Loucy (cell line): ENCODE results near the gene FAR1.

Experiments
- H2AFZ ChIP-seq: fragments of 200-600 bp; sonication (generic); 2 replicates; pipeline ENCODE4 v1.6.0; 2016; ENCODE audit warnings: antibody characterized with exemption, mild to moderate bottlenecking, low read length, moderate library complexity
- H3F3A ChIP-seq: fragments of 200-600 bp; 2 replicates; pipeline ENCODE4 v1.6.0; 2016; ENCODE audit warnings: antibody characterized with exemption, low read depth, mild to moderate bottlenecking
- H3K27me3 ChIP-seq: fragments of 200-600 bp; sonication (generic); 2 replicates; pipeline ENCODE4 v1.6.1; 2014; ENCODE audit warnings: low read length, mild to moderate bottlenecking; ENCODE audit not compliant: insufficient read depth, poor library complexity, severe bottlenecking
- H3K36me3 ChIP-seq: fragments of 200-600 bp; sonication (generic); 2 replicates; pipeline ENCODE4 v1.6.1; 2016; ENCODE audit warnings: low read length; ENCODE audit not compliant: insufficient read depth
- H3K4me1 ChIP-seq: fragments of 200-600 bp; sonication (generic); 2 replicates; pipeline ENCODE4 v1.5.1; 2014; ENCODE audit warnings: low read length, mild to moderate bottlenecking; ENCODE audit not compliant: insufficient read depth, poor library complexity, severe bottlenecking
- H3K4me2 ChIP-seq: fragments of 200-600 bp; sonication (generic); 2 replicates; pipeline ENCODE4 v1.6.0; 2014; ENCODE audit warnings: antibody characterized with exemption, low read length, low read depth, mild to moderate bottlenecking; ENCODE audit not compliant: poor library complexity, severe bottlenecking
- H3K4me3 ChIP-seq: fragments of 200-600 bp; sonication (generic); 2 replicates; pipeline ENCODE4 v1.5.1; 2014; ENCODE audit warnings: low read length, mild to moderate bottlenecking, mixed read lengths; ENCODE audit not compliant: poor library complexity, severe bottlenecking
- H3K79me2 ChIP-seq: fragments of 200-600 bp; sonication (generic); 2 replicates; pipeline ENCODE4 v1.6.1; 2014; ENCODE audit warnings: low read length; ENCODE audit not compliant: insufficient read depth
- H3K9ac ChIP-seq: fragments of 200-600 bp; sonication (generic); 2 replicates; pipeline ENCODE4 v1.6.0; 2014; ENCODE audit warnings: mild to moderate bottlenecking, low read depth, low read length, moderate library complexity; ENCODE audit not compliant: poor library complexity, severe bottlenecking
- H3K9me2 ChIP-seq: fragments of 200-600 bp; sonication (generic); replicated peaks from 2 replicates; pipeline ENCODE4 v1.6.1; 2016; ENCODE audit warnings: low read depth, low read length, mixed read lengths
- H3K9me3 ChIP-seq: fragments of 200-600 bp; sonication (generic); 2 replicates; pipeline ENCODE4 v1.6.1; 2014; ENCODE audit warnings: mild to moderate bottlenecking, antibody characterized with exemption, low read length, low read depth; ENCODE audit not compliant: insufficient read depth
- H4K20me1 ChIP-seq: fragments of 200-600 bp; sonication (generic); 2 replicates; pipeline ENCODE4 v1.6.0; 2014; ENCODE audit warnings: antibody characterized with exemption, low read length, mild to moderate bottlenecking; ENCODE audit not compliant: insufficient read depth, poor library complexity, severe bottlenecking
- EZH2phosphoT487 ChIP-seq: fragments of 200-600 bp; IDR thresholded peaks from 2 replicates; pipeline ENCODE4 v1.6.1; 2018; ENCODE audit warnings: antibody characterized with exemption, mild to moderate bottlenecking, moderate library complexity, borderline replicate concordance
- TF ChIP-seq, protein P1 (sequence below): fragments of 200-600 bp; sonication (generic); conservative IDR thresholded peaks from 2 replicates; pipeline ENCODE4 v1.5.1; 2014; ENCODE audit warnings: mild to moderate bottlenecking, antibody characterized with exemption, low read length

FAR1 gene

DNA sequence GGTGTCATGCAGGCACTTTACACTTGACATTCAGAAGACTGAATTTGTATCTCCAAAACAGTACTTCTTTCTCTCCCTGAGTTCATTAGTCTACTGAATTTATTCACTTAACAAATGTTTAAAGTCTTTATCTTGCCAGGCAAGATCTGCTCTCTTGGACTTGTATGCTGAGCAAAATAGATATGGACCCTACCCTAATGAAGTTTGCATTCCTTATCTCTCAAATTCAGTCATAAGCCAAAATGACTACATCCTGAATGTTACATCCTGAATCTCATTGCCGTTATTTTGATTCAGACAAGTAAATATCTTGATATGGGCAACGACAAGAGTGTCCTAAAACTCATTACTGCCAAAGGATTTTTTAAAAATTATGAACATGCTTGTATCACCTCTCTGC lies 29.7 kb downstream of the FAR1 start:
- H3K4me3 ChIP-seq, result no peak overlapping the region
- no peaks in the 10 kb centered on the region for H3K27me3 ChIP-seq
- TF ChIP-seq, protein P1, sequence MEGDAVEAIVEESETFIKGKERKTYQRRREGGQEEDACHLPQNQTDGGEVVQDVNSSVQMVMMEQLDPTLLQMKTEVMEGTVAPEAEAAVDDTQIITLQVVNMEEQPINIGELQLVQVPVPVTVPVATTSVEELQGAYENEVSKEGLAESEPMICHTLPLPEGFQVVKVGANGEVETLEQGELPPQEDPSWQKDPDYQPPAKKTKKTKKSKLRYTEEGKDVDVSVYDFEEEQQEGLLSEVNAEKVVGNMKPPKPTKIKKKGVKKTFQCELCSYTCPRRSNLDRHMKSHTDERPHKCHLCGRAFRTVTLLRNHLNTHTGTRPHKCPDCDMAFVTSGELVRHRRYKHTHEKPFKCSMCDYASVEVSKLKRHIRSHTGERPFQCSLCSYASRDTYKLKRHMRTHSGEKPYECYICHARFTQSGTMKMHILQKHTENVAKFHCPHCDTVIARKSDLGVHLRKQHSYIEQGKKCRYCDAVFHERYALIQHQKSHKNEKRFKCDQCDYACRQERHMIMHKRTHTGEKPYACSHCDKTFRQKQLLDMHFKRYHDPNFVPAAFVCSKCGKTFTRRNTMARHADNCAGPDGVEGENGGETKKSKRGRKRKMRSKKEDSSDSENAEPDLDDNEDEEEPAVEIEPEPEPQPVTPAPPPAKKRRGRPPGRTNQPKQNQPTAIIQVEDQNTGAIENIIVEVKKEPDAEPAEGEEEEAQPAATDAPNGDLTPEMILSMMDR, result no peak
- no peak for TF ChIP-seq EZH2phosphoT487
- no peak overlapping the region for H3K4me2 ChIP-seq
- H3K36me3 ChIP-seq, result peaks cover 70% of the 10 kb centered on the region
- no peaks in the 10 kb centered on the region for H3K4me1 ChIP-seq
- H3F3A ChIP-seq, result no peaks in the 10 kb centered on the region
- peaks cover 12% of the 10 kb centered on the region for H4K20me1 ChIP-seq
- no peaks in the 10 kb centered on the region for H3K9me2 ChIP-seq
- no peak overlapping the region for H2AFZ ChIP-seq
- peaks cover 24% of the 10 kb centered on the region for H3K79me2 ChIP-seq
- no peak overlapping the region for H3K9ac ChIP-seq
- H3K9me3 ChIP-seq, result no peaks in the 10 kb centered on the region

DNA sequence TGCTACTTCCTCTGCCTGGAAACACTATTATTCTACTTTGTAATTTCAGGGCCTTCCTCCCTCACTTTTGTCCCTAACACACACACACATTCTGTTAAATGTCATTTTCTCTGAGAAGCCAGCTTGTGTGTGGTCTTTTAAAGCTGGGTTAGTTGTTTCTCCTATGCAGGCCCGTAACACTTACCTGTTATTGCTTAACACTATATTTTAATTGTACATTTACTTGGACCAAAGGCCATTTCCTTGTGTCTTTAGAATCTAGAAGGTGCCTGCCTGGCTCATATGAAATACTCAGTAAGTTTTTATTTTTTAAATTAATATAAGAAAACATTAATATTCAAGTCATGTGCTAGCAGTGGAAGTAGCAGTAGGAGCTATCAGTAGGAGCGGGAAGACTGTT lies 30.6 kb downstream of the FAR1 start:
- Histone ChIP-seq H3K4me2 (no peak overlapping the region), H3K9me2 (no peaks in the 10 kb centered on the region), H3K27me3 (no peaks in the 10 kb centered on the region), H3K9ac (no peak overlapping the region), H3K4me1 (no peaks in the 10 kb centered on the region), H3K79me2 (peaks cover 15% of the 10 kb centered on the region), H4K20me1 (peaks cover 5% of the 10 kb centered on the region), H2AFZ (no peak overlapping the region), H3K4me3 (no peak overlapping the region), H3F3A (no peaks in the 10 kb centered on the region), H3K9me3 (no peaks in the 10 kb centered on the region), H3K36me3 (peaks cover 78% of the 10 kb centered on the region)
- TF ChIP-seq EZH2phosphoT487, result no peak
- TF ChIP-seq, protein P1, result no peak

DNA sequence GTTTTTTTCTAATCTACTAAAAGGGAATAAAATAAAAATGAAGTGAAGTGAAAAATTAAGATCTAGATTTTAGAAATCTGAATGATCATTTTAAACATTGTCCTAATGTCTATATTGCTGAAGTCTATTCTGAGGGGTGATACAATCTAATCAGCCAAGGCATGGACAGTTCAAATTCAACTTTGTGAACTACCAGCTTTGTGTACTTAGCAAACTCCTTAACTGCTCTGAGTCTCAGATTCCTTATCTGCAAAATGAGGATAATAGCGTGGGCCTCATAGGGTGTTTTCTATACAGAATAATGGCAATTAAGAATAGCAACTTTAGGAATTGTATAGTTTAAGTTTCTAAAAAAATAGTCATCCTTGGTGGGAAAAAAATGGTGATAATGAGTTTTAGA lies 31.4 kb downstream of the FAR1 start:
- no peaks in the 10 kb centered on the region for H4K20me1 ChIP-seq
- peaks cover 8% of the 10 kb centered on the region for H3K79me2 ChIP-seq
- no peak overlapping the region for H3K4me2 ChIP-seq
- no peaks in the 10 kb centered on the region for H3F3A ChIP-seq
- H3K4me1 ChIP-seq, result no peaks in the 10 kb centered on the region
- no peaks in the 10 kb centered on the region for H3K9me3 ChIP-seq
- TF ChIP-seq EZH2phosphoT487, result no peak
- TF ChIP-seq, protein P1, result no peak
- no peak overlapping the region for H3K9ac ChIP-seq
- no peaks in the 10 kb centered on the region for H3K9me2 ChIP-seq
- no peak overlapping the region for H3K4me3 ChIP-seq
- H2AFZ ChIP-seq, result no peak overlapping the region
- no peaks in the 10 kb centered on the region for H3K27me3 ChIP-seq
- peaks cover 82% of the 10 kb centered on the region for H3K36me3 ChIP-seq
